HG03135 (cell line): Measurements from ENCODE around the gene RELL1.

ENCODE experiments used
- ATAC-seq: cut with Tn5 transposase; IDR thresholded peaks from one replicate; pipeline ENCODE4 v1.9.1; 2021; ENCODE audit warnings: mild to moderate bottlenecking, moderate library complexity; ENCODE audit not compliant: unreplicated experiment

Gene RELL1

GRCh38 chr4:37667197-37668100, 18.7 kb downstream of the RELL1 start:
- ATAC-seq = no peak

GRCh38 chr4:37666625-37667071, 19.5 kb downstream of the RELL1 start:
- no peak for ATAC-seq

GRCh38 chr4:37665333-37666320, 20.5 kb downstream of the RELL1 start:
- no peak for ATAC-seq

GRCh38 chr4:37664696-37665095, 21.5 kb downstream of the RELL1 start:
- no peak for ATAC-seq

GRCh38 chr4:37663552-37663951, 22.6 kb downstream of the RELL1 start:
- ATAC-seq = no peak

GRCh38 chr4:37662861-37663390, 23.2 kb downstream of the RELL1 start:
- ATAC-seq = no peak

GRCh38 chr4:37662251-37662650, 23.9 kb downstream of the RELL1 start:
- no peak for ATAC-seq

- ATAC-seq = no peak
Observed at GRCh38 chr4:37661772-37662171, 24.4 kb downstream of the RELL1 start.

- ATAC-seq = no peak
Observed at GRCh38 chr4:37659696-37660095, 26.5 kb downstream of the RELL1 start.

GRCh38 chr4:37656649-37657048, 29.5 kb downstream of the RELL1 start:
- ATAC-seq = no peak

GRCh38 chr4:37653601-37654000, 32.6 kb downstream of the RELL1 start:
- no peak for ATAC-seq

GRCh38 chr4:37652747-37653527, 33.2 kb downstream of the RELL1 start:
- ATAC-seq = no peak

GRCh38 chr4:37651781-37652377, 34.3 kb downstream of the RELL1 start:
- no peak for ATAC-seq

GRCh38 chr4:37650481-37650880, 35.7 kb downstream of the RELL1 start:
- no peak for ATAC-seq

- ATAC-seq = no peak
Observed at GRCh38 chr4:37649268-37649667, 36.9 kb downstream of the RELL1 start.

- ATAC-seq = no peak
Observed at GRCh38 chr4:37648084-37648817, 37.9 kb downstream of the RELL1 start.

- ATAC-seq = no peak
Observed at GRCh38 chr4:37646247-37646646, 39.9 kb downstream of the RELL1 start.

- no peak for ATAC-seq
Observed at GRCh38 chr4:37645736-37646135, 40.4 kb downstream of the RELL1 start.

- ATAC-seq = no peak
Observed at GRCh38 chr4:37644962-37645361, 41.2 kb downstream of the RELL1 start.
